Middle frontal gyrus (tissue), 1 donor: ENCODE results near the gene HTR1E.
"Not testable (repeated sequence)": the region's sequence is repeated elsewhere in the genome, so short reads cannot be mapped to it uniquely, and the experiment has no call there.

ENCODE experiments used
- DNase-seq: peaks from one replicate; pipeline ENCODE4 v3.0.0-alpha.2; 2015; ENCODE audit warnings: low spot score; ENCODE audit errors: extremely low spot score

The HTR1E gene

DNA sequence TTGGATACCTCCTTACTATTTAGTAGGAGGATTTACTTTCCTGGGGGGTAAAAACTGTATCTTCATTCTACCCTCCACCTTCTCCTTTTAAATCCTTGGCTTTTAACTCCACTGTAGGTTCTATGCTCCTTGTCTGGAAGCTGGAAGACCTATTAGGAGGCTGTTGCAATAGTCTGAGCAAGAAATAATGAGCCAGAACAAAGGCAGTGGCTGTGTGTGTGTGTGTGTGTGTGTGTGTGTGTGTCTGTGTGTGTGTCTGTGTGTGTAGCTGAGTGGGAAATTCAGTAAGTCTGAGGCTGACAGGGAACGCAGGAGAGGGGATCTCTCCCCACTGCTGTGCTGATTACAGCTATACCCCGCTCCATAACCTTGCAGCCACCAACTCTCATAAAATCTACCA lies 35.8 kb downstream of the HTR1E start:
- DNase-seq: no peak

DNA sequence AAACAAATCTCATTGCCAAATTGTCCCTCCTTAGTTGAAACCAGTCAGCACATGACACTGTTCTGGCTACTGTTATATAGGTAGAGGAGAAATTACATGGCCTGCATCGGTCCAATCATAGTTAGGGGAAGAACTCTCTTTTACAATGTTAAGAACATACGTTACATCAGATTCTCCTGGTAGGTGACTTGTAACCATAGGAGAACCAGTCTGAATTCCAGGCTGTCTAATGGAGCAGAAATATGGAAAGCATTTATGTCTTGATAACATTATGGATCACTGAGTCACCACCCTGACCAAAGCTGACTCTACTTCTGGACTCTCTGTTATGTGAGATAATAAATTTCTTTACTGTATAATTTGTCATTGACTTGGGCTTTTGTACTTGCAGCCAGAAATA lies 40.9 kb downstream of the HTR1E start:
- no peak for DNase-seq

DNA sequence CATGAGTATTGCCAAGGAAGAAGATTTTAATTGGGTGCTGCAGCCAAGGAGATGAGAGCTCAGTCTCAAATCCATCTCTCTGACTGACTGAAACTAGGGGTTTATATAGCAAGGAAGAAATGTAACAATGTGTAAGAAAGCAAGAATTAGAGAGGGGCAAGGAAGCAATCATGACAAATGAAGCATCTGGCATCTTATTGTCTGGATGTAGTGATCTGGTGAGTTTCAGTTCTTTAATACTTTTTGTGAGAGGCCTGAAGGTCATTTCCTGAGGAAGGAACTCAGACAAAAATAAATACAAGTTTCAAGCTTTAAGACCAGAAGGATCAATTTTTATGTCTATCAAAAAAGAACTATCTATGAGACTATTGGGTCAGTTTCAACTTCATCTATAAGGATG lies 64.2 kb downstream of the HTR1E start:
- no peak for DNase-seq

DNA sequence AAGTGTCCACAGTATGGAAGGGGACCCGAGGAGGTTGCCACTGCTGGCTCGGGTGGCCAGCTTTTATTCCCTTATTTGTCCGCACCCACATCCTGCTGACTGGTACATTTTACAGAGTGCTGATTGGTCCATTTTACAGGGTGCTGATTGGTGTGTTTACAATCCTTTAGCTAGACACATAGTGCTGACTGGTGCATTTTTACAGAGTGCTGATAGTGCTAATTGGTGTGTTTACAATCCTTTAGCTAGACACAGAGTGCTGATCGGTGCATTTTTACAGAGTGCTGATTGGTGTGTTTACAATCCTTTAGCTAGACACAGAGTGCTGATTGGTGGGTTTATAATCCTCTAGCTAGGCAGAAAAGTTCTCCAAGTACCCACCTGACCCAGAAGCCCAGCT lies 65.1 kb downstream of the HTR1E start:
- DNase-seq: not testable (repeated sequence)

DNA sequence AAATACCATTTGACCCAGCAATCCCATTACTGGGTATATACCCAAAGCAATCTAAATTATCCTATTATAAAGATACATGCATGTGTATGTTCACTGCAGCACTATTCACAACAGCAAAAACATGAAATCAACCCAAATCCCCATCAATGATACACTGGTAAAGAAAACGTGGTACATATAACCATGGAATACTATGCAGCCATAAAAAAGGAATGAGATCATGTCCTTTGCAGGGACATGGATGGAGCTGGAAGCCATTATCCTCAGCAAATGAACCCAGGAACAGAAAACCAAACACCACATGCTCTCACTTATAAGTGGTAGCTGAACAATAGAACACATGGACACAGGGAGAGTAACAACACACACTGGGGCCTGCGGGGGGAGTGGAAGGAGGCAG lies 69.2 kb downstream of the HTR1E start:
- not testable (repeated sequence) for DNase-seq

DNA sequence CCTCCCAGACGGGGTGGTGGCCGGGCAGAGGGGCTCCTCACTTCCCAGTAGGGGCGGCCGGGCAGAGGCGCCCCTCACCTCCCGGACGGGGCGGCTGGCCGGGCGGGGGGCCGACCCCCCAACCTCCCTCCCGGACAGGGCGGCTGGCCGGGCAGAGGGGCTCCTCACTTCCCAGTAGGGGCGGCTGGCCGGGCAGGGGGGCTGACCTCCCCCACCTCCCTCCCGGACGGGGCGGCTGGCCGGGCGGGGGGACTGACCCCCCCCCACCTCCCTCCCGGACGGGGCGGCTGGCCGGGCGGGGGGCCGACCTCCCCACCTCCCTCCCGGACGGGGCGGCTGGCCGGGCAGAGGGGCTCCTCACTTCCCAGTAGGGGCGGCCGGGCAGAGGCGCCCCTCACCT lies 72.3 kb downstream of the HTR1E start:
- not testable (repeated sequence) for DNase-seq

DNA sequence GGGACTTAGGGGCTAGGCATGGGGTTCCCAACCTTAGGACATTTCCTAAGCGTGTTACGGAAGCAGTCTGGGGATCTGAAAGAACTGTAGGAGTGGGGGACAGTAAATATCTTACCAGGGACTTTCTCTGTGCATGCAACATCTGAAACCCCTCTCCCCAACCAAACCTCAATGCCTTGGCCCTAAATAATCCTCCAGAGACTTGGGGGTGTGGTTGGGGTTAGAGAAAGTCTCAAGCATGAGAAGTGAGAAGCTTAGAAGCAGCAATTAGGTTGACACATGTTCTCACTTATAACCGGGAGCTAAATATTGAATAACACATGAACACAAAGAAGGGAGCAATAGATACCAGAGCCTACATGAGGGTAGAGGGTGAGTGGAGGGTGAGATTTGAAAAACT lies 74.7 kb downstream of the HTR1E start:
- DNase-seq: no peak

DNA sequence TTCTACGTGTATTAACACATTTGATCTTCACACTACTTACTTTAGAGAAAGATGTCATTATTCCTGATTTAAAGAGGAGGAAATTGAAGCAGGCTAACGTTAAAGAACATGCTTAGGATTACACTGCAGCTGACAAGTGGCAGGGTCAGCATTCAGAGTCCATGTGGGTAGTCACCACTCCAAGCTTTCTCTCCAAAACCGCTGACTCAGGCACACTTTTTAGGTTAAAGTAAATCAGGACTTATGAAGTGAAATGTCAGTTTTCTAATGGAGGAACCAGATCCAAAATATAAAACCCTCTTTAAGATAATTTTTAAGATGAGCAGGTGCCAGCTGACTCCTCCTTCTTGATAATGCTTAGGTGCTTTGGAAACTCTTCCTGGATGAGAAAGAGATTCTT lies 75.4 kb downstream of the HTR1E start:
- no peak for DNase-seq

DNA sequence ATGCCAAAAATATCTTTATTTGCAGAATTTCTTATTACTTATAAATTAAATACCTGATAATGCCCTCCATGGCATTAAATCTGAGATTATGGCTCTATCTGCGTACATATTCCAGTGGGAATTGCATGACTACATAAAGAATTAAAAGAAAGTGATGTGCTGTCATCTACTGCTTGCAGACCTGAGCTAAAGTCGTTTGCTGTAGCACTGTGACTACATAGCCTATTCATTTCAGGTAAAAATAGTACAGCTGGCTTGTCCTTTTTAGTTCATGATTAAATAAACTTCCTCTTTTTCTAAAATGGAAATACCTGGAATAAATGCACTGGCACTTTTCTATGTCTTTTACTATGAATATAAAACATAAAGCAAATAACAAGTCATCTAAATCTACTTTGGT lies 79.4 kb downstream of the HTR1E start:
- no peak for DNase-seq

DNA sequence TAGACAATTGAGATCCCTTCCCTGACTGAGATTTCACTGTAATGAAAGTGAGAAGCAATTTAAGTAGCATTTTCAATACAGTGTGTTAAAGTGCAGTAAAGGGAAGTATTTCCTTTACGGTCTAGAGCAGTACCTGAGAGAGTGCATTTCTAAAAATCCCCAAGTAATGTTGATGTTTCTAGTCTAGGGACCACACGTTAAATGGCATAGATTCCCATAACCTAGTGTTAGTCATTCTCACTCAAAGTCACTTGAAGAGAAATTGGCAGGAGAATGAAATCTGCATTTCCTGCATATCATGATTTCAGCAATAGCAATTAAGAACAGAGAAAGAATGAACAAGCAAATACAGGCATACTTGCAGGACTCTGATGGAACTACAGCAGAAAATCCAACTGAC lies 89.7 kb downstream of the HTR1E start:
- DNase-seq: no peak

DNA sequence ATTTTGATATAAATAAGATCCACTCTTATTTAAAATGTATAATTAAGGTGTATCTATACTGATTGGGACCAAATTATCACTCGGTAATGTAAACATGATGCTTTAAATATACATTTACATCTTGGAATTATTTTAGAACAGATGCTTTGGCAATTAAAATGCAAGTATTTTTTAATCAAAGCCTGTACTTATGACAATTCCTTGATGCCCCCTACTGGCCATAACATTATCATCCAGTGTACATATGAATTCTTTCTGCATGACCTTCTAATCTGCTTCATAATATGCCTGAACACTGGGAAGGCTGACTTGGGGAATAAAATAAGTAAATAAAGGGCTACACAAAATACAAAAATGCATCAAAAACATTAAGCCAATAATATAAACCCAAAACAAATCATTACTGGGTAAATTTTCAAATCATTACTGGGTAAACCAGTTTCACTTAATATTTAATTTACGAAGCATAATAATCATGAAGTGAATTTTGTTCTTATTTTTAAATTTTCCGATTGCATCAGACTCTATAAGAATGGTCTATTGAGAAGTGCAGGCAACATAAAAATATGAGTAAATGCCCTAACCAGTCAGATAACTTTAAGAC lies 92.5 kb downstream of the HTR1E start:
- DNase-seq: no peak

DNA sequence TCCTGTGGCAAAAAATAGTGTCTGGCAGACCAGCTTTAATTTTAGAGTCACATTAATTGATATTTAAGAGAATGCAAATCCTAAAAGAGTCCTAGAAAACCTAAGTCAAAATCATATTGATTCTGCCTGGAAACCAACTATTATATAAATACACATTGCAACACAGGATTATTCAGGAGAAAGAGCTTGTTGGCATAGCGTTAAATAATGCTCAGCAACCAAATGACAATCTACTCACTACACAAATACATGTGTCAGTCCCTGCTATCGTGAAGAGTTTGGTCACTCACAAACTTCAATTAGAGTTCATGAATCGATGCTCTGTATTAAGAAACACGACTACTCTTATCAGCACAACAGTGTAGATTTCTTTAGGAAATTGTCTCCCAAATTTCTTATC lies 103.4 kb downstream of the HTR1E start:
- DNase-seq: no peak

DNA sequence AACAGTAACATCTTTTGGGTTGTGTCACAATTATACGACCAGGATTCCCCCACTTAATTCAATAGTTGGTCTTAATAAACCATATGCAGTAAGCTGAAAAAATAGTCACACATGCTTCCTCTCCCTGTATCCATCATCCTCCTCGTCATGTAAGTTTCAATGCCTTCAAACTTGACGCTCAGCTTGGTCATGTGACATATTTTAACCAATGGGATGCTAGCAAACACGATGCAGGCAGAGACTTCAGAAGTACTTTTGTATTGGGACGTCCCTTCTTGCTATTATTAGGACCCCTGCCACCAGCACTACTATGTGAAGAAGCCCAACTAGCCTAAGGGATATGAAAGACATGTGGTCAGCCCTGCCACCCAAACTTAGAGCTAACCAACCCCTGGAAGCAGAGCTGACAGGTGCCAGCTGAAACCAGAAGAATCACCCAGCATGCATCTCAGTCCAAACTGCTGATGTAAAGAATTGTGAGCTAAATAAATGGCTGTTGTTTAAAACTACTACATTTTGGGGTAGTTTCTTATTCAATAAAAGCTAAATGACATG lies 108.3 kb downstream of the HTR1E start:
- DNase-seq: no peak

DNA sequence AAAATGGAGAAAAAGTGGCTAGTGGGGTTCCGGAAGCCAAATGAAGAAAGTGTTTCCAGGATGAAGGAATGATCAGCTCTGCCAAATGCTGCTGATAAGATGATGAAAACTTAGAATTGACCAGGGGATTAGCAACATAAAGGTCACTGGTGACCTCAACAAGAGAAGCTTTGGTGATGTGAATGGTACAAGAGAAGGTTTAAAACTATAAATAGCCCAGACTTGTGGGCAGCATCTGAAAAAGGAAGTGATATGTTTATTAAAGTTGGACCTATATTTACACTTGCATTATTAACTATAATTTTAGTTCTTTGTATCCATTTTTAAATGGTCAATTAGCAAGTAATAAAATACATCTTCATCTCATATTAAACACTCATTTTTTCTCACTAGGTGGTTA lies 112.5 kb downstream of the HTR1E start:
- DNase-seq: no peak

DNA sequence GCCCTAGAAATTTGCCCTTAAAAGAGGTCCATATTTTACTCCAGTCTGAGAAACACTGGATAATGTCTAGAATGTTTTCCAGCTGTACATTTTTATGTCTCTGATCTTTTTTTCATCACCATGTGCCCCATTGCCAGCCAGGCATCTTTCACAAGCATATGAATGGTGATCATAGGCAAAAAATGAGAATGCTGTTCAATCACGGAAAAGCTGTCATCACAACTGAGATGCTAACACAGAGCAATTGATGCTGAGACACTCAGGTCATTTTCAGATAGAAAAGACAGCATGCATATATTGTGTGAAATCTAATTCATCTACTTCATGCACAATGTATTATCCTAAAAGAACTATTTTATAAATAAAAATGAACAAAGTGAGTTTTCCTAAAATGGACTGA lies 116.0 kb downstream of the HTR1E start:
- no peak for DNase-seq

DNA sequence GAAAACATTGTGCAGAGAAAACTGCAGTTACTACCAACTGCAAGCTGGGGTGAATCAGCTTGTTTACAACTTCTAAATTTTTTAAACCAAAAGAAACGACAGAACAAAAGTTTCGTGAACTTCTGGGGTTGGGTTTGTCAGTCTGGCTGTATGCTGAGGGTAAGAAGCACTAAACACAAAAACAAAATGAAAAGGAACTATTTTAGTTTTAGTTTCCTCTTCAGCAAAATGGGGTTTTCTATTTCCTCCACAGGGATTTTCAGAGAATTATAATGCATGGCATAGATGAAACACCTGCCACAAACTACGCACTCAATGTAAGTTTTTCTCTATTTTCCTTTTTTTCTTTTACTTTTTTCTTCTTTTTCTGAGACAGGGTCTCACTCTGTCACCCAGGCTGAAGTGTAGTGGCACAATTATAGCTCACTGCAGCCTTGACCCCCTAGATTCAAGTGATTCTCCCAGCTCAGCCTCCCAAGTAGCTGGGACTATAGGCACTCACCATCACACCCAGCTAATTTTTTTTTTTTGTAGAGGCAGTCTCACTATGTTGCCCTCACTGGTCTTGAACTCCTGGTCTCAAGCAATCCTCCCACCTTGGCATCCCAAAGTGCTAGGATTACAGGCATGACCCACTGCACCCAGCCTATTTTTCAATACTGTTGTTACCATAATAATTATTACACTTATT lies 117.0 kb downstream of the HTR1E start:
- DNase-seq: no peak

DNA sequence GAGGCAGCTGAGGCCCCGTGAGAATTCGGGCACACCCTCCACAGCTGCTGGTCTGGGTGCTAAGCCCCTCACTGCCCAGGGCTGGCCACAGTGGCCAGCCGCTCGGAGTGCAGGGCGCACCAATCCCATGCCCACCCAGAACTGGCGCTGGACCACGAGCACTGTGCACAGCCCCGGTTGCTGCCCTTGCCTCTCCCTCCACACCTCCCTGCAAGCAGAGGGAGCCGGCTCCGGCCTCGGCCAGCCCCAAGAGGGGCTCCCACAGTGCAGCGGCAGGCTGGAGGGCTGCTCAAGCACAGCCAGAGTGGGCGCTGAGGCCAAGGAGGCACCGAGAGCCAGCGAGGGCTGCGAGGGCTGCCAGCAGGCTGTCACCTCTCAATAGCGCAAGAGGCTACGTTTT lies 122.6 kb downstream of the HTR1E start:
- DNase-seq: no peak

DNA sequence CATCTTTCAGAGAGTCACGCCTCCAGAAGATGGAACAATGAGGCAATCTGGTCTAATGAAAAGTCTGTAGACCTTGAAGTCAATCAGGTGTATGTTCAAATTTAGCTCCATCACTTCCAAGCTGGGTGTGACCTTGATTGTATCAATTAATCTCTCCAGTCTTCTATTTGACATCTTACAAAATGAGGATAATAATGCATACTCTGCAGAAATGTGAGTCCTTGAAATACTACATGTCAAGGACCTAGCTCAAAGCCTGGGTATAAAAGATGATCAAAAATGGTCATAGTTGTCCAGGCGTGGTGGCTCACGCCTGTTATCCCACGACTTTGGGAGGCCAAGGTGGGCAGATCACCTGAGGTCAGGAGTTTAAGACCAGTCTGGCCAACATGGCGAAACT lies 127.8 kb downstream of the HTR1E start:
- no peak for DNase-seq
